Parathyroid adenoma (tissue), 2 donors: ENCODE measurements around the gene A2M.

Source experiments
- H2AFZ ChIP-seq: fragments of 300-600 bp; sonication (generic); one replicate; pipeline ENCODE4 v1.7.0; 2017; ENCODE audit warnings: antibody characterized with exemption, mild to moderate bottlenecking
- H3K27ac ChIP-seq: fragments of 300-600 bp; sonication (generic); one replicate; pipeline ENCODE4 v1.7.0; 2017
- H3K27me3 ChIP-seq: fragments of 300-600 bp; sonication (generic); one replicate; pipeline ENCODE4 v1.7.0; 2017; ENCODE audit warnings: low read length; ENCODE audit not compliant: control insufficient read depth, insufficient read depth
- H3K36me3 ChIP-seq: fragments of 300-600 bp; sonication (generic); one replicate; pipeline ENCODE4 v1.7.0; 2017; ENCODE audit warnings: low read length; ENCODE audit not compliant: control insufficient read depth, insufficient read depth
- H3K4me1 ChIP-seq: fragments of 300-600 bp; sonication (generic); one replicate; pipeline ENCODE4 v1.7.0; 2017; ENCODE audit warnings: control low read depth
- H3K4me2 ChIP-seq: fragments of 300-600 bp; sonication (generic); one replicate; pipeline ENCODE4 v1.7.0; 2017; ENCODE audit warnings: low read length
- H3K4me3 ChIP-seq: fragments of 300-600 bp; sonication (generic); one replicate; pipeline ENCODE4 v1.7.0; 2017; ENCODE audit warnings: low read depth, low read length
- H3K79me2 ChIP-seq: fragments of 300-600 bp; sonication (generic); one replicate; pipeline ENCODE4 v1.7.0; 2017; ENCODE audit warnings: control low read depth
- H3K9ac ChIP-seq: fragments of 300-600 bp; sonication (generic); one replicate; pipeline ENCODE4 v1.7.0; 2017; ENCODE audit warnings: mild to moderate bottlenecking
- H3K9me3 ChIP-seq: fragments of 300-600 bp; sonication (generic); one replicate; pipeline ENCODE4 v1.7.0; 2017; ENCODE audit warnings: low read length; ENCODE audit not compliant: control insufficient read depth
- CTCF ChIP-seq: fragments of 300-600 bp; sonication (generic); IDR thresholded peaks from one replicate; pipeline ENCODE4 v1.7.0; 2017; ENCODE audit warnings: antibody characterized with exemption, mild to moderate bottlenecking
- donor health status: primary hyperparathyroidism.

The A2M gene

GRCh38 chr12:9098115-9098452, 17.6 kb downstream of the A2M start:
- no peaks in the 10 kb centered on the region for H3K4me1 ChIP-seq
- H3K9me3 ChIP-seq, result no peaks in the 10 kb centered on the region
- no peak overlapping the region for H3K4me3 ChIP-seq
- no peaks in the 10 kb centered on the region for H3K27me3 ChIP-seq
- no peak overlapping the region for H3K4me2 ChIP-seq
- no peak for TF ChIP-seq CTCF
- no peak overlapping the region for H2AFZ ChIP-seq
- no peaks in the 10 kb centered on the region for H3K79me2 ChIP-seq
- H3K27ac ChIP-seq, result no peak overlapping the region
- H3K9ac ChIP-seq, result no peak overlapping the region
- no peaks in the 10 kb centered on the region for H3K36me3 ChIP-seq

- Histone ChIP-seq H3K27ac (no peak overlapping the region), H3K4me2 (no peak overlapping the region), H3K4me3 (no peak overlapping the region), H3K4me1 (no peaks in the 10 kb centered on the region), H3K9ac (no peak overlapping the region), H3K9me3 (no peaks in the 10 kb centered on the region), H3K79me2 (no peaks in the 10 kb centered on the region), H3K27me3 (no peaks in the 10 kb centered on the region), H2AFZ (no peak overlapping the region), H3K36me3 (no peaks in the 10 kb centered on the region)
- TF ChIP-seq CTCF, result no peak
Measured at GRCh38 chr12:9096563-9097176, 19.0 kb downstream of the A2M start.

GRCh38 chr12:9095322-9095721, 20.4 kb downstream of the A2M start:
- H3K9ac ChIP-seq, result no peak overlapping the region
- H2AFZ ChIP-seq, result no peak overlapping the region
- H3K4me3 ChIP-seq, result no peak overlapping the region
- H3K27me3 ChIP-seq, result no peaks in the 10 kb centered on the region
- no peak overlapping the region for H3K27ac ChIP-seq
- no peaks in the 10 kb centered on the region for H3K4me1 ChIP-seq
- TF ChIP-seq CTCF, result no peak
- no peaks in the 10 kb centered on the region for H3K36me3 ChIP-seq
- H3K4me2 ChIP-seq, result no peak overlapping the region
- H3K79me2 ChIP-seq, result no peaks in the 10 kb centered on the region
- H3K9me3 ChIP-seq, result no peaks in the 10 kb centered on the region

- Histone ChIP-seq H3K27ac (no peak overlapping the region), H3K27me3 (no peaks in the 10 kb centered on the region), H3K9ac (no peak overlapping the region), H2AFZ (no peak overlapping the region), H3K79me2 (no peaks in the 10 kb centered on the region), H3K4me3 (no peak overlapping the region), H3K36me3 (no peaks in the 10 kb centered on the region), H3K4me1 (no peaks in the 10 kb centered on the region), H3K9me3 (no peaks in the 10 kb centered on the region), H3K4me2 (no peak overlapping the region)
- TF ChIP-seq CTCF, result no peak
Measured at GRCh38 chr12:9094512-9095206, 21.1 kb downstream of the A2M start.
